ENCODE data around the gene HEATR5B. TPM values are rescaled to one million over a fixed set of nuclear protein-coding genes. Genes with fewer than 3 reads are reported as not detected.
"Not testable (repeated sequence)": the region's sequence is repeated elsewhere in the genome, so short reads cannot be mapped to it uniquely, and the experiment has no call there.

Gene HEATR5B
- polyA plus RNA-seq, 4 donors: 18.3 to 25.9 (median 22.9) TPM

GRCh38 chr2:36951027-36951518 is 133.1 kb downstream of the HEATR5B start:
- DNase-seq (ENCODE audit: low read depth in 4 of 4, low spot score in 2 of 4): no peak

- no peak for DNase-seq (ENCODE audit: low read depth in 4 of 4, low spot score in 2 of 4)
Observed at GRCh38 chr2:36949845-36950244, 134.3 kb downstream of the HEATR5B start.

DNA sequence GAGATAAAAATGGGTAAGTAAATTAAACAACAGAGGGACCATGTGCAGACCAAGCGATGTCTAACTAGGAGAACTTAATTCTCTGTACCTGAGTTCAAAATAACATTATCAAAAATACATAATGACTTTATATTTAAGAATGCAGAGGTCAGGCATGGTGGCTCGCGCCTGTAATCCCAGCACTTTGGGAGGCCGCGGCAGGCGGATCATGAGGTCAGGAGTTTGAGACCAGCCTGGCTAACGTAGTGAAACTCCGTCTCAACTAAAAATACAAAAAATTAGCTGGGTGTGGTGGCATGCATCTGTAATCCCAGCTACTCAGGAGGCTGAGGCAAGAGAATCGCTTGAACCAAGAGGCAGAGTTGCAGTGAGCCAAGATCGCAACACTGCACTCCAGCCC is 138.9 kb downstream of the HEATR5B start:
- not testable (repeated sequence) for DNase-seq (ENCODE audit: low read depth in 4 of 4, low spot score in 2 of 4)

- DNase-seq (ENCODE audit: low read depth in 4 of 4, low spot score in 2 of 4): no peak
Observed at GRCh38 chr2:36941867-36942266, 142.3 kb downstream of the HEATR5B start.

- not testable (repeated sequence) for DNase-seq (ENCODE audit: low read depth in 4 of 4, low spot score in 2 of 4)
Observed at GRCh38 chr2:36936526-36936925, 147.6 kb downstream of the HEATR5B start.

DNA sequence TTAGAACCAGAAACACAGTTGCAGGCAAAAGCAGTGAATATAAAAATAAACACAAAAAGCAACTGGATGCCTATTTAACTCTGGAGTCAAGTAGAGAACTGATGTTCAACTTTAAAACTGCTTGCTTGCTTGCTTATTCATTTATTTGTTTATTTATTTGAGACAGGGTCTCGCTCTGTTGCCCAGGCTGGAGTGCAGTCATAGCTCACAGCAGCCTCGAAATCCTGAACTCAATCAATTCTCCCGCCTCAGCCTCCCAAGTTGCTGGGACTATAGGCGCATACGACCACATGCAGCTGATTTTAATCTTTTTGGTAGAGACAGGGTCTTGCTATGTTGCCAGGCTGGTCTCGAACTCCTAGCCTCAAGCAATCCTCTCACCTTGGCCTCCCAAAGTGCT is 152.5 kb downstream of the HEATR5B start:
- DNase-seq (ENCODE audit: low read depth in 4 of 4, low spot score in 2 of 4): not testable (repeated sequence)

Other genes starting within 250 kb of the HEATR5B start
- 10 to 100 TPM; 19.0 to 22.6 (median 21.5) TPM for gene STRN, start 117.8 kb downstream of the HEATR5B start, polyA plus RNA-seq (ENCODE audit: insufficient read length in 4 of 4)
- gene GPATCH11, start 146 bp upstream of the HEATR5B start, polyA plus RNA-seq (ENCODE audit: insufficient read length in 4 of 4): 10 to 100 TPM in 2 of 4 donors, 1 to 10 TPM in 2; 8.7 to 11.2 (median 10.3) TPM
- 10 to 100 TPM; 31.1 to 38.9 (median 32.9) TPM for gene EIF2AK2, start 72.6 kb upstream of the HEATR5B start, polyA plus RNA-seq (ENCODE audit: insufficient read length in 4 of 4)
- not detected for gene SULT6B1, start 104.3 kb upstream of the HEATR5B start, polyA plus RNA-seq (ENCODE audit: insufficient read length in 4 of 4)
- 10 to 100 TPM; 47.7 to 65.8 (median 57.8) TPM for gene CEBPZOS, start 112.1 kb upstream of the HEATR5B start, polyA plus RNA-seq (ENCODE audit: insufficient read length in 4 of 4)
- gene CEBPZ, start 147.2 kb upstream of the HEATR5B start, polyA plus RNA-seq (ENCODE audit: insufficient read length in 4 of 4): 10 to 100 TPM; 70.3 to 95.6 (median 84.5) TPM
- gene NDUFAF7, start 147.3 kb upstream of the HEATR5B start, polyA plus RNA-seq (ENCODE audit: insufficient read length in 4 of 4): 10 to 100 TPM; 15.6 to 32.5 (median 29.5) TPM
- gene PRKD3, start 240.5 kb upstream of the HEATR5B start, polyA plus RNA-seq (ENCODE audit: insufficient read length in 4 of 4): 10 to 100 TPM; 43.9 to 54.9 (median 50.4) TPM